Measurements from ENCODE around the gene DNAH6.
A peak's percentile ranks its signal among the peaks of the same experiment; 100 is the strongest.

The DNAH6 gene

DNA sequence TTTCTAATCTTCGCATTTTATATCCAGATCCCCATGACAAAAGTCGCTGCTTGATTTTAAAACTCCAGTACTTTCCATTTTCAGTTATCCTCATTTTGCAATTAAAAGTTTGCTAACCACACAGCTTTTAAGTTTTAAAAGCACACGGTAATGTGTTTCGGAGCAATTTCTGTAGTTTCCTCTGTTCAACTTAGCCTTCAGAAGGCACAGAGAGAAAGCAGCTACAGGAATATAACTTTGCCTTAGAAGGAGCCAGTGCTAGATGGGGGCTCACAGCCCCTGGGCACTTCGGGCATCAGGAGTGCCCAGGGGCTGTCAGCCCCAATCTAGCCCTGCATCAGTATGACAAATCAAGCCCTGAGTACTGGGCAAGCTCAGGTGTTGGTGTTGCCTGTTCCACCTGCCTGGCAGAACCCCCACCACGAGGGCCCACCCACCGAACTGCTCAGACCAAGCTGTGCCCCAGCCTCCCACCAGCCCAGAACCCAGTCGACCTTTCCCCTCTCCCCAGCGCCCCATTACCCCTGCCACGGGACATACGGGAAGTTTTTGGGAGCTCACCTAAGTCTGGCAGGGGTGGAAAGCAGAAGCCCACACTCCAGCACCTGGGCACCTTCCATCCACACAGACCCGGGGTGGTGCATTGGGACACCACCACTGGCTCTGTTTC lies 317.3 kb downstream of the DNAH6 start:
- no peak for DNase-seq (ENCODE audit: extremely low read depth, low read depth)
- TF ChIP-seq, protein P1, sequence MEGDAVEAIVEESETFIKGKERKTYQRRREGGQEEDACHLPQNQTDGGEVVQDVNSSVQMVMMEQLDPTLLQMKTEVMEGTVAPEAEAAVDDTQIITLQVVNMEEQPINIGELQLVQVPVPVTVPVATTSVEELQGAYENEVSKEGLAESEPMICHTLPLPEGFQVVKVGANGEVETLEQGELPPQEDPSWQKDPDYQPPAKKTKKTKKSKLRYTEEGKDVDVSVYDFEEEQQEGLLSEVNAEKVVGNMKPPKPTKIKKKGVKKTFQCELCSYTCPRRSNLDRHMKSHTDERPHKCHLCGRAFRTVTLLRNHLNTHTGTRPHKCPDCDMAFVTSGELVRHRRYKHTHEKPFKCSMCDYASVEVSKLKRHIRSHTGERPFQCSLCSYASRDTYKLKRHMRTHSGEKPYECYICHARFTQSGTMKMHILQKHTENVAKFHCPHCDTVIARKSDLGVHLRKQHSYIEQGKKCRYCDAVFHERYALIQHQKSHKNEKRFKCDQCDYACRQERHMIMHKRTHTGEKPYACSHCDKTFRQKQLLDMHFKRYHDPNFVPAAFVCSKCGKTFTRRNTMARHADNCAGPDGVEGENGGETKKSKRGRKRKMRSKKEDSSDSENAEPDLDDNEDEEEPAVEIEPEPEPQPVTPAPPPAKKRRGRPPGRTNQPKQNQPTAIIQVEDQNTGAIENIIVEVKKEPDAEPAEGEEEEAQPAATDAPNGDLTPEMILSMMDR (IDR thresholded peaks at IDR 0.05; ENCODE audit: low read depth, low read length), result no peak

DNA sequence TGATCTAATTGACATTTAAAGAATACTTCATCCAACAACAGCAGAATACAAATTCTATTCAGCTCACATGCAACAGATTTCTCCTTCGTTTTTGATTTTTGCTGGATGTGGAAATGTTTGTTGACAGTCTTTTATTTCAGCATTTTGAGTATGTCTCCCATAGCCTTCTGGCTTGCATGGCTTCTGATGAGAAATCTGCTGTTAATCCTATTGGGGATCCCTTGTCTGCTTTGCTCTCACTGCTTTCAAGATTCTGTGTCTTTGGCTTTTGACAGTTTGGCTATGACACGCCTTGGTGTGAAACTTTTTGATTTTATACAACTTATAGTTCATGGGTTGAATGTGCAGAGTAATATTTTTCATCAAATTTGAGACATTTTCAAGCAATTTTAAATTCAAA lies 319.9 kb downstream of the DNAH6 start:
- DNase-seq (ENCODE audit: extremely low read depth, low read depth), result no peak
- TF ChIP-seq, protein P1 (IDR thresholded peaks at IDR 0.05; ENCODE audit: low read depth, low read length), result no peak

DNA sequence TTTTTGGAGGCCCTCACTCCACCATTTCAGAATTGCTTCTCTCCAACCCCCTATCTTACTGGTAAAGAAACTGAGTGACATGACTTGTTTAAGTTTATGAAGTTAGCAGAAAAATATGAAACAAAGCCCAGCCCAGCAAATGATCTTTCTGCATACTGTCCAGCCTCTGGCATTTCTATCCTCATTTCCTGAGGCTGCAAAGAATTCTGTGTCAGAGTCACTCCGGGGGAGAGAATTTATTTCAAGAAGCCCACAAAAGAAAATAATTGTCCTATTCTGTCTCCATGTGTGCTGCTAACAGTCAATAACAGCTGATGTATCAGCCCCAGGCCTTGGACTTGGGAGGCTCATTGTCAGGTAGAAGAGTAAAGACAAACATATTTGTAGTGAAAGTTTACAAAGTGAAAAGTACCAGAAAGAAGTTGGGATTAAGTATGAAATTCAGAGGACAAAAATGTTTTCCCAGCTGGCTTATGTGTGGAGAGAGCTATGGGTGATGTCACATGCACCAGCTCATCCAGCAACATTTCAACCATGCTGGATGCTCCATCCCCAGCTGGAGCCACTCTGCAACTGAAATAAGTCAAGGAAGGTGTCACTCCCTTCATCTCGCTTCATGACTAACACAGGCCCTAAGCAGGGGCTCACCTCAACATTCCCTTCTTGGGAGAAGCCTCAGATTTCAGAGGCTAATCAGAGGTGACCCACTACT lies 322.3 kb downstream of the DNAH6 start:
- DNase-seq (ENCODE audit: extremely low read depth, low read depth), result no peak
- TF ChIP-seq, protein P1 (IDR thresholded peaks at IDR 0.05; ENCODE audit: low read depth, low read length), result no peak

DNA sequence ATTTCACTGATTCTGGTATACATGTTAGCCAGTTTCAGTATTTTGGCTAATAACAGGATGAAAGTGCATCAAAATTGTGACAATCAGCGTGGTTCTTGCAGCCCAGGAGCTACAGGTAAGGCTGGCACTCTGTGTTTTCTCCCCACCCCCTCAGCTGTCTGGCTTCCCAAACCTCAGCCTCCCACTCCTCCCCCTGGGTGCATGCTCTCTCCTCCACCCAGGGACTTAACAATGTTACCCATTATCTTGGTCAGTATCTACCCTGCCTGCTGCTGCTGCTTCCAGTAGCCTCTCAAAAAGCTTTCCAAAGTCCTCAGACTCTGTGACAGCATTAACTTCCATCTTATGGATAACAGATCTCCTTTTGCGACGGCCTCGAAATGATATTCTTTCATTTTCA lies 323.6 kb downstream of the DNAH6 start:
- no peak for DNase-seq (ENCODE audit: extremely low read depth, low read depth)
- TF ChIP-seq, protein P1 (IDR thresholded peaks at IDR 0.05; ENCODE audit: low read depth, low read length), result no peak

DNA sequence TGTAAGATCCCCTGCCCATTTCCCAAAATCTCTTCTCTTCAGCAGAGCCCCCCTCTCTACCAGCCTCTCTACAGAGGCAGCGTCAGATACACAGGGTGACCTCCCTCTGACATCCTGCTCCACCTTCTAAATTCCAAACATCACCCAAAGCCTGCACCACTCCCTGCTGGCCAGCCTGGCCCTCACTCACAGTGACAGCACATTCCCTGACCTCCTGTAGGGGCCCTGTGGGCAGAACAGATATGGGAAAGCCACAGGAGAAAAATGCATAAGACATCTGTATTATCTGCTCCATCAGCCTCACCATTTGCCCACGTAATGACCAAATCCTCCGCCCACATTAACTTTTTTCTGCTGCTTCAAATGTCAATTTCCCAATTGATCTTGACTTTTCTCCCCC lies 324.0 kb downstream of the DNAH6 start:
- TF ChIP-seq, protein P1 (IDR thresholded peaks at IDR 0.05; ENCODE audit: low read depth, low read length), result peak; percentile 13
- no peak for DNase-seq (ENCODE audit: extremely low read depth, low read depth)

DNA sequence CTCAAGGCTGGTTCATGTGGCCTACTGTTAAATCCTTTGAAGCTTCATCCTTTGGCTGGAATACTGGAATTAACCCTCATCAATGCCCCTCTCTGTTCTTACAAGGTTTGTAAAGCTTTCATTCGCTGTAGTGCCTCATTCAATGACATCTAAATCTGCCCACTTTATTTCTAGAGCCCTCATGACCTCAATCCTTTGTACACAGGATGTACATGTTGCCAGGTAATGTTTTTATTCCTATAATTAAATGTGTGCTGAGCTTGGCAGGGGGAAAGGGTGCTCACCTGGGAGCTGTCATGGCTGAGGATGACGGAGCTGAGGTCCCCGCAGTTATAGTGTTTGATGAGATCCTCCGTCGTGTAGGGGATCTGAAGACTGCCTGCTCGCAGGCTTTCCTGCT lies 325.3 kb downstream of the DNAH6 start:
- DNase-seq (ENCODE audit: extremely low read depth, low read depth), result no peak
- TF ChIP-seq, protein P1 (IDR thresholded peaks at IDR 0.05; ENCODE audit: low read depth, low read length), result no peak

DNA sequence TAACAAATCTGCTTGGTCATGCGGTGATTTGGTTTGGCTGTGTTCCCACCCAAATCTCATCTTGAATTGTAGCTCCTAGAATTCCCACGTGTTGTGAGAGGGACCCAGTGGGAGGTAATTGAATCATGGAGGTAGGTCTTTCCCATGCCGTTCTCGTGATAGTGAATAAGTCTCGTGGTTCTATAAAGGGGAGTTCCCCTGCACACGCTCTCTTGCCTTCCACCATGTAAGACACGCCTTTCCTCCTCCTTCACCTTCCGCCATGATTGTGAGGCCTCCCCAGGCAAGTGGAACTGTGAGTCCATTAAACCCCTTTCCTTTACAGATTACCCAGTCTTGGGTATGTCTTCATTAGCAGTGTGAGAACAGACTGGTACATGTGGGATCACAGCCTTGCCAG lies 327.8 kb downstream of the DNAH6 start:
- DNase-seq (ENCODE audit: extremely low read depth, low read depth), result no peak
- TF ChIP-seq, protein P1 (IDR thresholded peaks at IDR 0.05; ENCODE audit: low read depth, low read length), result no peak
